Prostate gland (tissue), 2 donors: ENCODE measurements around the gene GPR42.

Source experiments
- POLR2A ChIP-seq: fragments of 450-650 bp; IDR thresholded peaks from one replicate; pipeline ENCODE4 v1.6.1; 2016; ENCODE audit warnings: antibody characterized with exemption, mild to moderate bottlenecking
- POLR2AphosphoS5 ChIP-seq: sonication (generic); formaldehyde crosslinking; IDR thresholded peaks from one replicate; pipeline ENCODE4 v1.6.1; 2017; ENCODE audit warnings: antibody characterized with exemption
- TF ChIP-seq, protein P1 (sequence below), 4 experiments: fragments of 200-600 bp in 2 of 4; fragments of 450-650 bp in 2 of 4; sonication (generic) in 2 of 4; IDR thresholded peaks; 1 replicate in 3 of 4; 2 replicates in 1 of 4; pipeline ENCODE4 v1.5.1; 2016 to 2019; ENCODE audit warnings: antibody characterized with exemption in 4 of 4, mild to moderate bottlenecking in 2 of 4, moderate library complexity in 2 of 4

DNA sequence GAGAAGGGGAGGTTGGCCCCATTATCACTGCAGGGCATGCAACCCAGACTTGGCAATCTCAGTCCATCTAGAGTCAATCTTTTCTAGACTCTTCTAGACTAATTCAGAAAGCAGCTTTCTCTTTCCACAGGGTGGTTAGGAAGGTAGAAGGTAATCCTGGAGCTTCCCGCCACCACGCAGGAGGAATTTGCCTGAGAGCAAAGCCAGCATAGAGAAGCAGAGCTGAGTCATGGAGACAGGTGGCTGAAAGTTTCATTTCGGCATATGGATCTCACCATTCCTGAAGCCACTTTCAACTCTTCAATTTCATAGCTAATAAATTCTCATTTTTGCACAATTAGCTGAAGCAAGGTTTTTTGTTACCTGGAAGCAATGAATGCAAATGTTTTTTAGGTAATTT lies 48.2 kb downstream of the GPR42 start:
- TF ChIP-seq, protein P1, sequence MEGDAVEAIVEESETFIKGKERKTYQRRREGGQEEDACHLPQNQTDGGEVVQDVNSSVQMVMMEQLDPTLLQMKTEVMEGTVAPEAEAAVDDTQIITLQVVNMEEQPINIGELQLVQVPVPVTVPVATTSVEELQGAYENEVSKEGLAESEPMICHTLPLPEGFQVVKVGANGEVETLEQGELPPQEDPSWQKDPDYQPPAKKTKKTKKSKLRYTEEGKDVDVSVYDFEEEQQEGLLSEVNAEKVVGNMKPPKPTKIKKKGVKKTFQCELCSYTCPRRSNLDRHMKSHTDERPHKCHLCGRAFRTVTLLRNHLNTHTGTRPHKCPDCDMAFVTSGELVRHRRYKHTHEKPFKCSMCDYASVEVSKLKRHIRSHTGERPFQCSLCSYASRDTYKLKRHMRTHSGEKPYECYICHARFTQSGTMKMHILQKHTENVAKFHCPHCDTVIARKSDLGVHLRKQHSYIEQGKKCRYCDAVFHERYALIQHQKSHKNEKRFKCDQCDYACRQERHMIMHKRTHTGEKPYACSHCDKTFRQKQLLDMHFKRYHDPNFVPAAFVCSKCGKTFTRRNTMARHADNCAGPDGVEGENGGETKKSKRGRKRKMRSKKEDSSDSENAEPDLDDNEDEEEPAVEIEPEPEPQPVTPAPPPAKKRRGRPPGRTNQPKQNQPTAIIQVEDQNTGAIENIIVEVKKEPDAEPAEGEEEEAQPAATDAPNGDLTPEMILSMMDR (IDR thresholded peaks at IDR 0.05): no peak
- TF ChIP-seq POLR2AphosphoS5 (no peak), POLR2A (no peak)
